Stimulated activated CD4-positive, alpha-beta T cell treated with anti-CD3 and anti-CD28 coated beads, Interleukin-2, amount 100 ng/mL, for 48 hours (primary cell): ENCODE results near the gene OSBPL1A.

Experiments
- DNase-seq, 2 donors: peaks; one replicate each; pipeline ENCODE4 v3.0.0-alpha.2; 2020

OSBPL1A gene

GRCh38 chr18:24322584-24323136, 75.0 kb downstream of the OSBPL1A start:
- DNase-seq: no peak

- DNase-seq: no peak
These were observed 76.6 kb downstream of the OSBPL1A start for GRCh38 chr18:24321071-24321470.

- no peak for DNase-seq
These were observed 77.9 kb downstream of the OSBPL1A start for GRCh38 chr18:24319757-24320156.

GRCh38 chr18:24317370-24317769, 80.3 kb downstream of the OSBPL1A start:
- DNase-seq: no peak

- no peak for DNase-seq
These were observed 82.5 kb downstream of the OSBPL1A start for GRCh38 chr18:24315170-24315569.

- no peak for DNase-seq
These were observed 91.4 kb downstream of the OSBPL1A start for GRCh38 chr18:24306201-24306600.

- DNase-seq: no peak
These were observed 96.9 kb downstream of the OSBPL1A start for GRCh38 chr18:24300703-24301102.

- no peak for DNase-seq
These were observed 101.3 kb downstream of the OSBPL1A start for GRCh38 chr18:24296276-24296675.

- no peak for DNase-seq
These were observed 104.4 kb downstream of the OSBPL1A start for GRCh38 chr18:24293254-24293653.

- DNase-seq: no peak
These were observed 119.0 kb downstream of the OSBPL1A start for GRCh38 chr18:24278591-24278990.

GRCh38 chr18:24277516-24278195, 120.0 kb downstream of the OSBPL1A start:
- no peak for DNase-seq

GRCh38 chr18:24276994-24277393, 120.6 kb downstream of the OSBPL1A start:
- DNase-seq: no peak

- no peak for DNase-seq
These were observed 122.8 kb downstream of the OSBPL1A start for GRCh38 chr18:24274837-24275236.

- no peak for DNase-seq
These were observed 124.0 kb downstream of the OSBPL1A start for GRCh38 chr18:24273596-24273995.

GRCh38 chr18:24272229-24272525, 125.4 kb downstream of the OSBPL1A start:
- no peak for DNase-seq

GRCh38 chr18:24271381-24272228, 126.0 kb downstream of the OSBPL1A start:
- peak; percentile 19 to 20 for DNase-seq

GRCh38 chr18:24270937-24271380, 126.7 kb downstream of the OSBPL1A start:
- DNase-seq: no peak

- no peak for DNase-seq
These were observed 127.2 kb downstream of the OSBPL1A start for GRCh38 chr18:24270358-24270936.

GRCh38 chr18:24268784-24269550, 128.7 kb downstream of the OSBPL1A start:
- no peak for DNase-seq

- DNase-seq: no peak
These were observed 129.7 kb downstream of the OSBPL1A start for GRCh38 chr18:24267878-24268277.

GRCh38 chr18:24266131-24266530, 131.5 kb downstream of the OSBPL1A start:
- DNase-seq: no peak

GRCh38 chr18:24265502-24266064, 132.0 kb downstream of the OSBPL1A start:
- no peak for DNase-seq

GRCh38 chr18:24263050-24263449, 134.6 kb downstream of the OSBPL1A start:
- no peak for DNase-seq
